ENCODE results near the gene DDAH1. TPM values are rescaled to one million over a fixed set of nuclear protein-coding genes. Genes with fewer than 3 reads are reported as not detected.

Gene DDAH1
- total RNA-seq, 1 experiment from 2014 or later = 36.3 TPM

DNA sequence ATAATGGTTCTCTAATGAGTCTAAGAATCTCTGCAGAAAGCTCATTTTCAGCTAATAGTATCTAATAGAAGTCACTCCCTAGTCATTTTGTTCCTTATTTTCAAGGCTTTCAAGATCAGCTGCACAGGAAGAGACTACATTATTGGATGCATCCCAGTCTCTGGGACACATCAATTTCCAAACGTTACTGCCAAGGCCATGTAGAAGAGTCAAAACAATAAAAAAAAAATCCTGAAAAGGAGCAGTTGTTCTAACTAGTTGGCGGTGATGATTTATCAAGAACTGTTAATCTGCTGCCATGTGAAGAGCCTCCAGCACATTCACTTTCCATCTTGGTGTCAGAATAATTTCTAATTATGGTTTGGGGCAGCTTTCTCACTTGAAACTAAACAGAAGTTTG, 5.7 kb downstream of the DDAH1 start:
- no peak overlapping the region for H2AK5ac ChIP-seq (ENCODE audit: insufficient read length, low read length)
- no peak overlapping the region for H3K4ac ChIP-seq (ENCODE audit: low read depth, low read length)
- no CpG with 5 or more reads among the region's 2 CpGs for WGBS (ENCODE audit: extremely low coverage, insufficient read length, low lambda C conversion rate)
- no peak overlapping the region for H3K9ac ChIP-seq (ENCODE audit: extremely low read depth, insufficient read length, low read length)
- H3K14ac ChIP-seq (ENCODE audit: insufficient read depth, low read length) = no peak overlapping the region
- no peaks in the 10 kb centered on the region; the same call in 1 of the 2 replicates for H3K4me1 ChIP-seq (ENCODE audit: insufficient read depth, low read length)
- no peak overlapping the region for H2BK12ac ChIP-seq (ENCODE audit: insufficient read length, low read depth, low read length)
- Mint-ChIP-seq H3K9me3 (no peaks in the 10 kb centered on the region), H3K27ac (no peak overlapping the region), H3K4me1 (peaks cover 21 to 23% of the 10 kb centered on the region in 2 experiments), H3K36me3 (ENCODE audit: insufficient read depth in 1 of 3, low read depth in 3 of 3) (no peaks in the 10 kb centered on the region), H3K4me3 (no peak overlapping the region), H3K27me3 (ENCODE audit: low read depth) (peaks cover 18% of the 10 kb centered on the region)
- H2BK20ac ChIP-seq (ENCODE audit: low read depth, low read length, poor library complexity, severe bottlenecking) = no peak overlapping the region
- H3K56ac ChIP-seq (ENCODE audit: insufficient read length, low read depth, low read length) = no peak overlapping the region
- H3K9me3 ChIP-seq (ENCODE audit: control insufficient read depth, low read depth, low read length) = no peaks in the 10 kb centered on the region
- no peak overlapping the region for H3K23ac ChIP-seq (ENCODE audit: insufficient read length, low read depth, low read length)
- peaks cover 3% of the 10 kb centered on the region; the same call in 1 of the 2 replicates for H3K27me3 ChIP-seq (ENCODE audit: insufficient read depth, low read length)
- no peak overlapping the region for H3K4me2 ChIP-seq (ENCODE audit: insufficient read depth, insufficient read length, low read length)
- H3K27ac ChIP-seq (ENCODE audit: insufficient read length, low read depth, low read length) = no peak overlapping the region
- H4K8ac ChIP-seq (replicated peaks; ENCODE audit: insufficient read length, low read depth, low read length) = no peak overlapping the region
- peaks cover 4% of the 10 kb centered on the region for H3K23me2 ChIP-seq (ENCODE audit: insufficient read length, low read depth, low read length, poor library complexity, severe bottlenecking)
- no peak overlapping the region for H2AFZ ChIP-seq (ENCODE audit: low read length)
- no peaks in the 10 kb centered on the region for H3K79me1 ChIP-seq (ENCODE audit: insufficient read depth, low read depth, low read length, poor library complexity, severe bottlenecking)
- no peak overlapping the region for H4K91ac ChIP-seq (ENCODE audit: insufficient read length, low read depth, low read length)
- H3K18ac ChIP-seq (ENCODE audit: insufficient read length, low read depth, low read length) = no peak overlapping the region
- H2BK120ac ChIP-seq (ENCODE audit: low read depth, low read length, poor library complexity, severe bottlenecking) = no peak overlapping the region
- no peak overlapping the region for H3T11ph ChIP-seq (ENCODE audit: low read length)
- TF ChIP-seq, protein P1, sequence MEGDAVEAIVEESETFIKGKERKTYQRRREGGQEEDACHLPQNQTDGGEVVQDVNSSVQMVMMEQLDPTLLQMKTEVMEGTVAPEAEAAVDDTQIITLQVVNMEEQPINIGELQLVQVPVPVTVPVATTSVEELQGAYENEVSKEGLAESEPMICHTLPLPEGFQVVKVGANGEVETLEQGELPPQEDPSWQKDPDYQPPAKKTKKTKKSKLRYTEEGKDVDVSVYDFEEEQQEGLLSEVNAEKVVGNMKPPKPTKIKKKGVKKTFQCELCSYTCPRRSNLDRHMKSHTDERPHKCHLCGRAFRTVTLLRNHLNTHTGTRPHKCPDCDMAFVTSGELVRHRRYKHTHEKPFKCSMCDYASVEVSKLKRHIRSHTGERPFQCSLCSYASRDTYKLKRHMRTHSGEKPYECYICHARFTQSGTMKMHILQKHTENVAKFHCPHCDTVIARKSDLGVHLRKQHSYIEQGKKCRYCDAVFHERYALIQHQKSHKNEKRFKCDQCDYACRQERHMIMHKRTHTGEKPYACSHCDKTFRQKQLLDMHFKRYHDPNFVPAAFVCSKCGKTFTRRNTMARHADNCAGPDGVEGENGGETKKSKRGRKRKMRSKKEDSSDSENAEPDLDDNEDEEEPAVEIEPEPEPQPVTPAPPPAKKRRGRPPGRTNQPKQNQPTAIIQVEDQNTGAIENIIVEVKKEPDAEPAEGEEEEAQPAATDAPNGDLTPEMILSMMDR (conservative IDR thresholded peaks at IDR 0.05) = no peak
- no peak overlapping the region for H2BK5ac ChIP-seq (ENCODE audit: insufficient read length, low read length)
- H3K79me2 ChIP-seq (ENCODE audit: insufficient read depth, low read length) = peaks cover 2% of the 10 kb centered on the region; the same call in 1 of the 2 replicates
- no peaks in the 10 kb centered on the region for H4K20me1 ChIP-seq (ENCODE audit: control insufficient read depth, insufficient read depth, insufficient read length)
- H2BK15ac ChIP-seq (ENCODE audit: low read depth, low read length) = no peak overlapping the region
- H4K5ac ChIP-seq (ENCODE audit: insufficient read length, low read depth, low read length) = no peak overlapping the region
- DNase-seq = no peak

Data from H9 (cell line).